Measurements from ENCODE around the gene CYTH3. TPM values are rescaled to one million over a fixed set of nuclear protein-coding genes. Genes with fewer than 3 reads are reported as not detected.

CYTH3 gene
- total RNA-seq, 1 donor from 2014 or later = 20.1 TPM

- no peak overlapping the region for H3K27ac Mint-ChIP-seq (ENCODE audit: unreplicated experiment)
- no peak for TF ChIP-seq CTCF (IDR thresholded peaks at IDR 0.05; ENCODE audit: partially characterized antibody, unreplicated experiment)
- H3K4me3 Mint-ChIP-seq (ENCODE audit: unreplicated experiment) = no peak overlapping the region
- H3K36me3 Mint-ChIP-seq (ENCODE audit: unreplicated experiment) = no peaks in the 10 kb centered on the region
- peaks cover 4% of the 10 kb centered on the region for H3K9me3 Mint-ChIP-seq (ENCODE audit: unreplicated experiment)
- no peaks in the 10 kb centered on the region for H3K27me3 Mint-ChIP-seq (ENCODE audit: unreplicated experiment)
- no peak for DNase-seq
- H3K4me1 Mint-ChIP-seq (ENCODE audit: low read depth, unreplicated experiment) = no peaks in the 10 kb centered on the region
These were observed 92.6 kb downstream of the CYTH3 start for GRCh38 chr7:6179620-6180343.

GRCh38 chr7:6178298-6179029 is 94.0 kb downstream of the CYTH3 start:
- no peaks in the 10 kb centered on the region for H3K27me3 Mint-ChIP-seq (ENCODE audit: unreplicated experiment)
- no peak for DNase-seq
- no peak overlapping the region for H3K4me3 Mint-ChIP-seq (ENCODE audit: unreplicated experiment)
- H3K9me3 Mint-ChIP-seq (ENCODE audit: unreplicated experiment) = peaks cover 4% of the 10 kb centered on the region
- no peak overlapping the region for H3K27ac Mint-ChIP-seq (ENCODE audit: unreplicated experiment)
- H3K4me1 Mint-ChIP-seq (ENCODE audit: low read depth, unreplicated experiment) = no peaks in the 10 kb centered on the region
- no peaks in the 10 kb centered on the region for H3K36me3 Mint-ChIP-seq (ENCODE audit: unreplicated experiment)
- TF ChIP-seq CTCF (IDR thresholded peaks at IDR 0.05; ENCODE audit: partially characterized antibody, unreplicated experiment) = no peak

GRCh38 chr7:6175645-6176044 is 96.8 kb downstream of the CYTH3 start:
- Mint-ChIP-seq H3K4me1 (ENCODE audit: low read depth, unreplicated experiment) (peaks cover 10% of the 10 kb centered on the region), H3K4me3 (ENCODE audit: unreplicated experiment) (no peak overlapping the region), H3K27ac (ENCODE audit: unreplicated experiment) (no peak overlapping the region), H3K36me3 (ENCODE audit: unreplicated experiment) (no peaks in the 10 kb centered on the region), H3K9me3 (ENCODE audit: unreplicated experiment) (peaks cover 5% of the 10 kb centered on the region), H3K27me3 (ENCODE audit: unreplicated experiment) (peaks cover 3% of the 10 kb centered on the region)
- no peak for DNase-seq
- TF ChIP-seq CTCF (IDR thresholded peaks at IDR 0.05; ENCODE audit: partially characterized antibody, unreplicated experiment) = no peak

- H3K27ac Mint-ChIP-seq (ENCODE audit: unreplicated experiment) = no peak overlapping the region
- no peaks in the 10 kb centered on the region for H3K36me3 Mint-ChIP-seq (ENCODE audit: unreplicated experiment)
- H3K9me3 Mint-ChIP-seq (ENCODE audit: unreplicated experiment) = peaks cover 6% of the 10 kb centered on the region
- H3K4me1 Mint-ChIP-seq (ENCODE audit: low read depth, unreplicated experiment) = peaks cover 17% of the 10 kb centered on the region
- TF ChIP-seq CTCF (IDR thresholded peaks at IDR 0.05; ENCODE audit: partially characterized antibody, unreplicated experiment) = no peak
- no peak overlapping the region for H3K4me3 Mint-ChIP-seq (ENCODE audit: unreplicated experiment)
- no peak for DNase-seq
- peaks cover 3% of the 10 kb centered on the region for H3K27me3 Mint-ChIP-seq (ENCODE audit: unreplicated experiment)
These were observed 99.5 kb downstream of the CYTH3 start for GRCh38 chr7:6172910-6173295.

All from glutamatergic neuron (in vitro differentiated cells).